ENCODE results near the gene PITPNB.

Gene PITPNB

DNA sequence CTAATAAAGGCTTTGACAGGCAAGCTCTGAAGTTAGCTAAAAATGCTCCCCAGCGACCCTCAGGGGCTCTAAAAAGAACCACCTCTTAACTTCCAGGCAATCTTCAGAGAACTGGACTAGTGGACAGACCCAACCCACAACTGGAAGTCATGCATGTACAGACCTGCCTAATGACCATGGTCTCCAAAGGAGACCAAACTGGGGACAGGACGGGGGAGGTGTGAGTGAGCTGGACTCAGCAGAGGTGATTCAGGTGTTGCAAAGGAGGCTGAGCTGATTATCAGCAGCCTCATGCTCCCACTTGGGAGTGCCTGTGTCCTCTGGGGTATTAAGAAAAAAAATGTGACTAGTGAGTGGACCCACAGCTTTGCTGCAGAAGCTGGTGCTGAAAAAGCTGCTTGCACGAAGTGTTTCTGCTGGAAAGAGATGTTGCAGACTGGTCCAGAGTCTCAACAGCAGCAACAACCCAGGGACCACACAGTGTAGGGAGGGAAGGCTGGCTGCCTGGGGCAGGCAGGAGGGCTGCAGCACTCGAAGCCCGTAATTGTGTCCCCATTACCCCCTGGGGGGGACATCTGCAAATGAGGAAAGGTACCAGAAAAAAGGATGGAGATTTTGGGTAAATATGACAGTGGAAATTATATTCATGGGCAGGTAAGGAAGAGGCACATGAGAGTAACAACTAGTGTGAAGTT is 35.3 kb downstream of the PITPNB start:
- no peak for DNase-seq (ENCODE audit: extremely low read depth, insufficient read length)
- TF ChIP-seq, protein P1, sequence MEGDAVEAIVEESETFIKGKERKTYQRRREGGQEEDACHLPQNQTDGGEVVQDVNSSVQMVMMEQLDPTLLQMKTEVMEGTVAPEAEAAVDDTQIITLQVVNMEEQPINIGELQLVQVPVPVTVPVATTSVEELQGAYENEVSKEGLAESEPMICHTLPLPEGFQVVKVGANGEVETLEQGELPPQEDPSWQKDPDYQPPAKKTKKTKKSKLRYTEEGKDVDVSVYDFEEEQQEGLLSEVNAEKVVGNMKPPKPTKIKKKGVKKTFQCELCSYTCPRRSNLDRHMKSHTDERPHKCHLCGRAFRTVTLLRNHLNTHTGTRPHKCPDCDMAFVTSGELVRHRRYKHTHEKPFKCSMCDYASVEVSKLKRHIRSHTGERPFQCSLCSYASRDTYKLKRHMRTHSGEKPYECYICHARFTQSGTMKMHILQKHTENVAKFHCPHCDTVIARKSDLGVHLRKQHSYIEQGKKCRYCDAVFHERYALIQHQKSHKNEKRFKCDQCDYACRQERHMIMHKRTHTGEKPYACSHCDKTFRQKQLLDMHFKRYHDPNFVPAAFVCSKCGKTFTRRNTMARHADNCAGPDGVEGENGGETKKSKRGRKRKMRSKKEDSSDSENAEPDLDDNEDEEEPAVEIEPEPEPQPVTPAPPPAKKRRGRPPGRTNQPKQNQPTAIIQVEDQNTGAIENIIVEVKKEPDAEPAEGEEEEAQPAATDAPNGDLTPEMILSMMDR (IDR thresholded peaks at IDR 0.05; ENCODE audit: insufficient read depth, low read length, poor library complexity, severe bottlenecking) = no peak
- H3K4me3 ChIP-seq (replicated peaks; ENCODE audit: low read depth, low read length) = no peak overlapping the region
- H3K27me3 ChIP-seq (replicated peaks; ENCODE audit: control insufficient read depth, insufficient read depth, low read length) = no peaks in the 10 kb centered on the region
- H3K36me3 ChIP-seq (ENCODE audit: control insufficient read depth, insufficient read depth, low read length) = peaks cover 16% of the 10 kb centered on the region

DNA sequence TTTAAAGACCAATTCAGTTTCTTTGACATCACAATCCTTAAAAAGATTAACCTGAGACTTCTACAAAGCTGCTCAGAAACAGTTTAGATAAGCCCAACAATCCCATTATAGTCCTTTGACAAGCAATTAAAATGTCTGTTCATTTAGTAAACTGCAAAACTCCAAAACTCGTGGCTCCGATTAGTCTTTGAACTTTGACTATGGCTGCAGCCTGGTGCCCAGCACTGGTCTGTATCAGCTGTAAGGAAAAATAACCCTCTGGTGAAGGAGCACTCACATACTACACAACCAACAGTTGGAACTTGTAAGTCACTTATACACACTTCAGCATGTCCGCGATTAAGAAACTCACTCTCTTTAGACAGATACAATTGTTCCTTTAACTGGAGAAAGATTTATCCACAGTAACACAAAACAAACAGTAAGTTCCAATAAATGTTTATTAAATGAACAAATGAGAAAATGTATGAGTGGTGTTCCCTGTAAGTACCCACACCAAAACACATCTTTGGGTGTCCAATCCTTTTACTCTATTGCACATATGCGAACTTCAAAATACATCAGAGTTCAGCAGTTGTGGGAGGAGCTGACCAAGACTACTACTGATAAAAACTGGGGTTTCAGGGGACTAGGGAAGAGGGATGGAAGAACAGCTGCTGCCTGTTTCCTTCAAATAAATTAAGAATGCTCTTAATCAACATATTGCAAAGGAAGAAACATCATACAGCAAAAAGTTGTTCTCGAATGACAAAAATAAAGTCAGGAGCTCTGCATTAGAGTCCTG is 36.4 kb downstream of the PITPNB start:
- DNase-seq (ENCODE audit: extremely low read depth, insufficient read length) = no peak
- H3K27me3 ChIP-seq (replicated peaks; ENCODE audit: control insufficient read depth, insufficient read depth, low read length) = no peaks in the 10 kb centered on the region
- TF ChIP-seq, protein P1 (IDR thresholded peaks at IDR 0.05; ENCODE audit: insufficient read depth, low read length, poor library complexity, severe bottlenecking) = no peak
- H3K36me3 ChIP-seq (ENCODE audit: control insufficient read depth, insufficient read depth, low read length) = peaks cover 13% of the 10 kb centered on the region
- no peak overlapping the region for H3K4me3 ChIP-seq (replicated peaks; ENCODE audit: low read depth, low read length)

DNA sequence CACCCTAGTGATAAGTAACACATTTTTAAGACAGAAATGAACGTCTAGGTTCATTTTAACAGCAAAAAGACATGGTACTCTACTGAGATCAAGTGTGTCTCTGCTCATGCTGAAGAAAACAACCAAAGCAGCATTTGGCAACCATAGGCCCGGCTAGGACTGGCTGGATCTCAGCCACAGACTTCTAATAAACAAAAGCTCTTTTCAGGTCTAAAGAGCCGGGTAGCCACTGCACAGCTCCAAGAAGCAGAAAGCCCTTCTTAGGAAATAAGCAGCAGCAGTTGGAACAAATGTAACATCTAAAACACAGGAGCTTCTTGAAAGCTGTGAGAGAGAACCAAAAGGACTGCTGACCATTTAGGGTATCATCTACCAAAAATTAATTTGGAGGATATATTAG is 37.6 kb downstream of the PITPNB start:
- TF ChIP-seq, protein P1 (IDR thresholded peaks at IDR 0.05; ENCODE audit: insufficient read depth, low read length, poor library complexity, severe bottlenecking) = no peak
- DNase-seq (ENCODE audit: extremely low read depth, insufficient read length) = no peak
- H3K4me3 ChIP-seq (replicated peaks; ENCODE audit: low read depth, low read length) = no peak overlapping the region
- H3K27me3 ChIP-seq (replicated peaks; ENCODE audit: control insufficient read depth, insufficient read depth, low read length) = no peaks in the 10 kb centered on the region
- peaks cover 10% of the 10 kb centered on the region for H3K36me3 ChIP-seq (ENCODE audit: control insufficient read depth, insufficient read depth, low read length)

DNA sequence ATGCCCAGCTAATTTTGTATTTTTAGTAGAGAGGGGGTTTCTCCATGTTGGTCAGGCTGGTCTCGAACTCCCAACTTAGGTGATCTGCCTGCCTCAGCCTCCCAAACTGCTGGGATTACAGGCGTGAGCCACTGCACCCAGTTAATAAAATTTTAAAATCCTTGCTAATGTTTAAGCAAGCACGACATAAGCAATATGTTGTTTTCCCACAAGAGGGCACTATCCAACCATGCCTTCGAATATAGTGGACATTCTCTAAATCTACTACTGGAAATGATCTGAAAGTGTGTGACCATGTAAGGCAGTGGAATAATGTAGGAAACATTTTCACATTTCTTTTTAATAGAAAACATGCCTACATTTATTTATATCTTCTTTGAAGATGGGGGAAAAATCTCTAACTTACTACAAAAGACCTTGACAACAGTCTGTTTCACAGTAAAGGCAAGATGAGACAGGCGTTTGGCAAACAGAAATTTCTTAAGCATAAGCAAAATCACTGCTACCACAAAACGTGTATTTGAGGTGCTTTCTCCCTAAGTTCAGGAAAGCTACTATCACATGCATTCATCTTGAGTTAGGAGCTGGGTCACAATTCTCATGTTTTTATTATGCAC is 38.2 kb downstream of the PITPNB start:
- DNase-seq (ENCODE audit: extremely low read depth, insufficient read length) = no peak
- peaks cover 9% of the 10 kb centered on the region for H3K36me3 ChIP-seq (ENCODE audit: control insufficient read depth, insufficient read depth, low read length)
- H3K27me3 ChIP-seq (replicated peaks; ENCODE audit: control insufficient read depth, insufficient read depth, low read length) = no peaks in the 10 kb centered on the region
- TF ChIP-seq, protein P1 (IDR thresholded peaks at IDR 0.05; ENCODE audit: insufficient read depth, low read length, poor library complexity, severe bottlenecking) = peak; percentile 59
- no peak overlapping the region for H3K4me3 ChIP-seq (replicated peaks; ENCODE audit: low read depth, low read length)

DNA sequence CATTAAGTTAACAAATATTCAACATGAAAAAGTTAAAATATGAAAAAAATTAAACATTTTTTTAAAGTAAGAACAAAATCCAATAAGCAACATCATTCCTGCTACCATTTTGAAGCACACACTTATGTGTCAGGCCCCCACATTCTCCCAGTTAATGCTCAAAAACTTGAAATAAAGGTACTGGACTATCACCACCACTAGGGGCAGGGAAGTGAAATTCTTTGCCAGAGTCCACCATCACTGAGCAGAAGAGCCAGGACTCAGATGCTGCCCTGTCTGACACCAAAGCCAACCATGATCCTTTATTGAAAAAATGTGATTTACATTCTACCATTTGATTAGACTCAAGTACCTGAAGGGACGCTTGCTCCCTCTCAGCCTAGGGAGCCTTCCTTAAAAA is 39.1 kb downstream of the PITPNB start:
- Histone ChIP-seq H3K36me3 (ENCODE audit: control insufficient read depth, insufficient read depth, low read length) (peaks cover 9% of the 10 kb centered on the region), H3K4me3 (replicated peaks; ENCODE audit: low read depth, low read length) (no peak overlapping the region), H3K27me3 (replicated peaks; ENCODE audit: control insufficient read depth, insufficient read depth, low read length) (no peaks in the 10 kb centered on the region)
- DNase-seq (ENCODE audit: extremely low read depth, insufficient read length) = no peak
- TF ChIP-seq, protein P1 (IDR thresholded peaks at IDR 0.05; ENCODE audit: insufficient read depth, low read length, poor library complexity, severe bottlenecking) = peak; percentile 65
